Measurements from ENCODE around the gene PSAP. TPM values are rescaled to one million over a fixed set of nuclear protein-coding genes. Genes with fewer than 3 reads are reported as not detected.

PSAP gene
- total RNA-seq, 1 experiment from 2014 or later, result 114 TPM

DNA sequence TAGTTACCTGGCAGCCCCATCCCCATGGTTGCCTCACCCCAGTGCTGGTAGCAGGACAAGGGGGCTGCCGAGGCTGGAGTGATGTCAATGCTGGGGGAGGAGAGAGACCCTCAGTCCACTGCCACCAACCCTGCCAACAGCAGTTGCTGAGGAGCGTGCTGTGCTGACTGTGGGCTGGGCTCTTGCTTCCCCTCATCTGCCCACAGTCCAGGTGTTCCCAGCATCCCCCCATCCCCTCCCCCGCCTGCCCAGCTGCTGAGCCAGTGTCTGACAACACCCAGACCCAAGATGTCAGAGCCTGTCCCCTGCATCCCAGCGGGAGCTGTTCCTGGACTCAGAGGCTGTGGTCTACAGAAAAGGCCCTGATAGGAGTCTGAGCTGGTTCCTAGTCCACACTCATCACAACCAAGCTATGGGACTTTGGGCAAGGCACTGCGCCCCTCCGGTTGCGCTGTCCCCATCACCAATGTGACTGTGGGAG, 14.6 kb upstream of the PSAP start:
- no peak overlapping the region for H3K4me2 ChIP-seq (ENCODE audit: low read depth, low read length, poor library complexity, severe bottlenecking)
- H3K9ac ChIP-seq (ENCODE audit: low read length), result no peak overlapping the region
- peaks cover 18% of the 10 kb centered on the region for H3K4me1 ChIP-seq (ENCODE audit: low read length)
- H3K9me3 ChIP-seq (ENCODE audit: low read length), result no peaks in the 10 kb centered on the region
- H4K20me1 ChIP-seq (ENCODE audit: insufficient read depth, low read depth, low read length), result no peaks in the 10 kb centered on the region
- H3K27me3 ChIP-seq (ENCODE audit: low read length), result no peaks in the 10 kb centered on the region
- H3K9me2 ChIP-seq (replicated peaks; ENCODE audit: insufficient read depth, low read length), result no peaks in the 10 kb centered on the region
- DNase-seq, result no peak
- H2AFZ ChIP-seq (ENCODE audit: low read length), result no peak overlapping the region
- H3K79me2 ChIP-seq (ENCODE audit: low read length), result no peaks in the 10 kb centered on the region
- no peak overlapping the region for H3K27ac ChIP-seq (ENCODE audit: low read length)
- H3K36me3 ChIP-seq (ENCODE audit: insufficient read depth, low read length), result no peaks in the 10 kb centered on the region
- H3K4me3 ChIP-seq (ENCODE audit: low read length), result no peak overlapping the region

DNA sequence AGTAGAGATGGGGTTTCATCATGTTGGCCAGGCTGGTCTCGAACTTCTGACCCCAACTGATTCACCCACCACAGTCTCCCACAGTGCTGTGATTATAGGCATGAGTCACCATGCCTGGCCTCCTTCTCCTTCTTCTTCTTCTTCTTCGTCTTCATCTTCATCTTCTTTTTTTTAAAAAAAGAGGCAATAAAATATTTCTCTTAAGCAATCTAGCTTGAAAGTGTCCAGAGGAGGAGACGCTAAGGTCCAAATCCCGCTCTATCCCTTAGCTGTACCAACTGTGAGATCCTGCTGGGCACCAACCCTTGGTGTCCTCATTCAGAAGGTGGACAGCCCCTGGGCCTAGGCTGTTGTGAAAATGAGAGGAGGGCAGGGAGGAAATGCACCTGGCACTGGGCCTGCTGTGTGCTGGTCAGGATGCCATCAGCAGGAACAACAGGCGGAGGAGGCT, 13.9 kb upstream of the PSAP start:
- Histone ChIP-seq H3K27me3 (ENCODE audit: low read length) (no peaks in the 10 kb centered on the region), H3K9me2 (replicated peaks; ENCODE audit: insufficient read depth, low read length) (no peaks in the 10 kb centered on the region), H3K79me2 (ENCODE audit: low read length) (no peaks in the 10 kb centered on the region), H3K9me3 (ENCODE audit: low read length) (no peaks in the 10 kb centered on the region), H4K20me1 (ENCODE audit: insufficient read depth, low read depth, low read length) (no peaks in the 10 kb centered on the region), H3K36me3 (ENCODE audit: insufficient read depth, low read length) (no peaks in the 10 kb centered on the region), H3K27ac (ENCODE audit: low read length) (no peak overlapping the region), H3K4me3 (ENCODE audit: low read length) (no peak overlapping the region), H3K4me1 (ENCODE audit: low read length) (peaks cover 25% of the 10 kb centered on the region), H3K9ac (ENCODE audit: low read length) (no peak overlapping the region), H2AFZ (ENCODE audit: low read length) (no peak overlapping the region), H3K4me2 (ENCODE audit: low read depth, low read length, poor library complexity, severe bottlenecking) (no peak overlapping the region)
- DNase-seq, result no peak

DNA sequence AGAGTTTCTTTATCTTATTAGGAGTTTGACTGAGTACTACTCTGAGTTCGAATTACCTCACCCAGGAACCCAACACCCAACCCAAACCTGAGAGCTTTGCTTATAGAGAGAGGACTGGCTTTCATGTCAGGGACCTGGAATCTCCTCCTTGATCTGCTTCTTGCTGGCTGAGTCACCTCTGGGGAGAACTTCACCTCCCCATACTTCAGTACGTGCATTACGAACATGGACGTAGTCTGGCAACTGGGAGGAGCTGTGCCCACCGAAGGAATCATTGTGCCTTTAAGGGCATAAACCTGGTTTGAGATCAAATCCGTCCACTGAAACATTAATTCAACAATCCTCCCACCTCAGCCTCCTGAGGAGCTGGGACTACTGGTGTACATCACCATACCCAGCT, 12.2 kb upstream of the PSAP start:
- Histone ChIP-seq H3K9me2 (replicated peaks; ENCODE audit: insufficient read depth, low read length) (no peaks in the 10 kb centered on the region), H3K9ac (ENCODE audit: low read length) (no peak overlapping the region), H3K4me2 (ENCODE audit: low read depth, low read length, poor library complexity, severe bottlenecking) (no peak overlapping the region), H3K4me3 (ENCODE audit: low read length) (no peak overlapping the region), H3K9me3 (ENCODE audit: low read length) (no peaks in the 10 kb centered on the region), H3K27me3 (ENCODE audit: low read length) (no peaks in the 10 kb centered on the region), H4K20me1 (ENCODE audit: insufficient read depth, low read depth, low read length) (no peaks in the 10 kb centered on the region), H3K4me1 (ENCODE audit: low read length) (peaks cover 36% of the 10 kb centered on the region), H3K27ac (ENCODE audit: low read length) (no peak overlapping the region), H3K79me2 (ENCODE audit: low read length) (no peaks in the 10 kb centered on the region), H3K36me3 (ENCODE audit: insufficient read depth, low read length) (no peaks in the 10 kb centered on the region), H2AFZ (ENCODE audit: low read length) (no peak overlapping the region)
- DNase-seq, result no peak

- Histone ChIP-seq H3K4me3 (ENCODE audit: low read length) (peak overlapping the region; percentile 26), H3K27ac (ENCODE audit: low read length) (peak overlapping the region; percentile 82), H3K9me3 (ENCODE audit: low read length) (no peaks in the 10 kb centered on the region), H3K79me2 (ENCODE audit: low read length) (no peaks in the 10 kb centered on the region), H3K36me3 (ENCODE audit: insufficient read depth, low read length) (no peaks in the 10 kb centered on the region), H3K4me2 (ENCODE audit: low read depth, low read length, poor library complexity, severe bottlenecking) (peak overlapping the region; percentile 64), H3K27me3 (ENCODE audit: low read length) (no peaks in the 10 kb centered on the region), H3K9me2 (replicated peaks; ENCODE audit: insufficient read depth, low read length) (no peaks in the 10 kb centered on the region), H4K20me1 (ENCODE audit: insufficient read depth, low read depth, low read length) (no peaks in the 10 kb centered on the region), H2AFZ (ENCODE audit: low read length) (peak overlapping the region; percentile 68), H3K4me1 (ENCODE audit: low read length) (peaks cover 30% of the 10 kb centered on the region), H3K9ac (ENCODE audit: low read length) (peak overlapping the region; percentile 65)
- peak; percentile 89 for DNase-seq
Observed at GRCh38 chr10:71860243-71861029, 9.4 kb upstream of the PSAP start.

DNA sequence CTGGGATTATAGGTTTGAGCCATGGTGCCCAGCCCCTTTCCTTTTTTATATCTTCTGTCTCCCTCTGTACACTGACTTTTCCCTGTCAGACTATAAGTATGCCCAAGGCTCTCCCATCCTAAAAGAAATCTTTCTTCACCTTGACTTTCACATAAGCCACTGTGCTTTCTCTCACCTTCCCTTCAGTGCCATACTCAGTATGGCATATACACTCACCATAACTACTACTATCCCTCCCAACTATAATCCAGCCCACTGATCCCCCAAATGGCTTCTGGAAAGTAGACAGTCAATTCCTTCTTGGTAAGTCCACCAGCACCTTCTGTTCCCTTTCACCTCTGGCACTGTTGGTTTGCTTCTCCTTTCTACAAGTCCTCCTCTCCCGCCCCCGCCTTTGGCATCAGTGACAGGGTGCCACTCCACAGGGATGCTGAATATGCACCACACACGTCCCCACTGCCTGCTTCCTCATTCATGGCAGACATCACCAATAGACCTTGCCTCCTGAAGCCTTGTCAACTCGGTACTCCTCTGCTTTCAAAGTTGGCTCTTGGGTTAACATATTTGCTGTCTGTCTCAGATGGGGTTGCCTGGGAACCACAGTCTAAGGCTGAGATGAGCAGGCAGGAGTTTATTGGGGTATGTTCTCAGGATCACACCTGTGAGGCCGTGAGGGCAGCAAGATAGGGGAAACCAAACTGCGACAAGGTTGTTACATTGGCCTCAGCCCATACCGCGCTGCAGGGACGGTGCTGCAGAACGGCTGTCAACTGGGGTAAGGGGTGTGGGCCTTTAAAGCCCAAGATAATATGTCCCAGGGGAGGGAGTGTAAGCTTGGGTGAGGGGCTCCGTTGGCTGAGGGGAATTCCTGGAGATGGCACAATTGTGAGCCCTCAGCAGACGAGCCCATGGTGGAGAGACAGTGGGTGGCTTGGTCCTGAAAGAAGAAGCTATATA, 7.2 kb upstream of the PSAP start:
- no peak overlapping the region for H3K9ac ChIP-seq (ENCODE audit: low read length)
- DNase-seq, result no peak
- no peak overlapping the region for H3K4me3 ChIP-seq (ENCODE audit: low read length)
- H3K4me1 ChIP-seq (ENCODE audit: low read length), result peaks cover 30% of the 10 kb centered on the region
- H3K9me3 ChIP-seq (ENCODE audit: low read length), result no peaks in the 10 kb centered on the region
- no peak overlapping the region for H3K4me2 ChIP-seq (ENCODE audit: low read depth, low read length, poor library complexity, severe bottlenecking)
- no peaks in the 10 kb centered on the region for H3K27me3 ChIP-seq (ENCODE audit: low read length)
- no peaks in the 10 kb centered on the region for H3K9me2 ChIP-seq (replicated peaks; ENCODE audit: insufficient read depth, low read length)
- H4K20me1 ChIP-seq (ENCODE audit: insufficient read depth, low read depth, low read length), result no peaks in the 10 kb centered on the region
- H3K36me3 ChIP-seq (ENCODE audit: insufficient read depth, low read length), result no peaks in the 10 kb centered on the region
- H3K27ac ChIP-seq (ENCODE audit: low read length), result no peak overlapping the region
- no peak overlapping the region for H2AFZ ChIP-seq (ENCODE audit: low read length)
- H3K79me2 ChIP-seq (ENCODE audit: low read length), result no peaks in the 10 kb centered on the region

DNA sequence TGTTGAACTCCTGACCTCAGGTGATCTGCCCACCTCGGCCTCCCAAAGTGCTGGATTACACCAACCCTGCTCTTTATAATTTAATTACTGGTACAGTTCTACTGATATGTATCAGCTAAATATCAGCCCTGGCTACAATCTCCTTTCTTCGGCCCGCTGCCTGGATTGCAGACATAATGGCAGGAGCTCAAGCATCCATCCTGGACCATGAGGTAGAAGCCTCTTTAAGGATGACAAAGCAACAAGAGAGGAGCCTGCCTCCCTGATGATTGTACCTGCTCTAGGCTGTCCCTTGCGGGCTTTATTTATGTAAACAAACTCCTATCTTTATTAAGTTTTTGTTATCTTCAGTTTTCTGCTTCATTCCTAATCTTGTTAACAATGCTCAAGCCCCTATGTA, 5.6 kb upstream of the PSAP start:
- Histone ChIP-seq H3K4me2 (ENCODE audit: low read depth, low read length, poor library complexity, severe bottlenecking) (no peak overlapping the region), H4K20me1 (ENCODE audit: insufficient read depth, low read depth, low read length) (no peaks in the 10 kb centered on the region), H3K36me3 (ENCODE audit: insufficient read depth, low read length) (no peaks in the 10 kb centered on the region), H3K27me3 (ENCODE audit: low read length) (no peaks in the 10 kb centered on the region), H3K4me1 (ENCODE audit: low read length) (peaks cover 37% of the 10 kb centered on the region), H2AFZ (ENCODE audit: low read length) (no peak overlapping the region), H3K4me3 (ENCODE audit: low read length) (no peak overlapping the region), H3K9me2 (replicated peaks; ENCODE audit: insufficient read depth, low read length) (no peaks in the 10 kb centered on the region), H3K79me2 (ENCODE audit: low read length) (no peaks in the 10 kb centered on the region), H3K9me3 (ENCODE audit: low read length) (no peaks in the 10 kb centered on the region), H3K27ac (ENCODE audit: low read length) (no peak overlapping the region), H3K9ac (ENCODE audit: low read length) (no peak overlapping the region)
- no peak for DNase-seq

DNA sequence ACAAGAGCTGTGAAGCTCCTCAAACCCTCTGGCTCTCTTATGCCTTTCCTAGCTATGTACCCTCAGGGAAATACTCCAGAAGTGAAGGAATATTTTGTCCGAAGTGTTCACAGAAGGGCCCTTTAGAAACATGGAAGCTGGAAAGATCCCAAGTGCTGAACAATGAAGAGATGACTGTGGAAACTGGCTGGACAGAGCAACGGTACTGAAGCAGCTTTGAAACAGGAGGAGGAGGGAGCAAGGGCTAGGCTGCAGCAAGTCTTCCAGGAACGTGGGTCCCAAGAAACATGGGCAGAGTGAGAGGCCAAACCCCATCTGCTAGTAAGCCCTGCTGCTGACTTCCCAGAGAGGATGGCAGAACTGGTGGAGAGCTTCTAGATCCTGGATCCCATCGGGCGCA, 3.0 kb upstream of the PSAP start:
- no peak for DNase-seq
- no peak overlapping the region for H3K27ac ChIP-seq (ENCODE audit: low read length)
- no peaks in the 10 kb centered on the region; the same call in 1 of the 2 replicates for H3K79me2 ChIP-seq (ENCODE audit: low read length)
- no peaks in the 10 kb centered on the region for H3K9me2 ChIP-seq (replicated peaks; ENCODE audit: insufficient read depth, low read length)
- H3K27me3 ChIP-seq (ENCODE audit: low read length), result no peaks in the 10 kb centered on the region
- H3K4me1 ChIP-seq (ENCODE audit: low read length), result peaks cover 28% of the 10 kb centered on the region
- H3K36me3 ChIP-seq (ENCODE audit: insufficient read depth, low read length), result no peaks in the 10 kb centered on the region
- H3K4me2 ChIP-seq (ENCODE audit: low read depth, low read length, poor library complexity, severe bottlenecking), result no peak overlapping the region
- H4K20me1 ChIP-seq (ENCODE audit: insufficient read depth, low read depth, low read length), result peaks cover 15% of the 10 kb centered on the region; the same call in 1 of the 2 replicates
- H3K9ac ChIP-seq (ENCODE audit: low read length), result no peak overlapping the region
- no peak overlapping the region for H2AFZ ChIP-seq (ENCODE audit: low read length)
- no peak overlapping the region for H3K4me3 ChIP-seq (ENCODE audit: low read length)
- no peaks in the 10 kb centered on the region for H3K9me3 ChIP-seq (ENCODE audit: low read length)
